ENCODE results near the gene TRIM37. TPM values are rescaled to one million over a fixed set of nuclear protein-coding genes. Genes with fewer than 3 reads are reported as not detected.

Gene TRIM37
- total and polyA plus RNA-seq, 2 donors (not counting 1 experiment from before 2014, with no cell fraction given), result 5.1 to 28.3 TPM

GRCh38 chr17:58997756-58998553 lies 108.7 kb downstream of the TRIM37 start:
- Histone ChIP-seq H3K36me3 (replicated peaks in 1 of 2; ENCODE audit: control extremely low read depth in 1 of 2, control insufficient read depth in 1 of 2, extremely low read depth in 1 of 2, insufficient read depth in 2 of 2, low read length in 1 of 2) (peaks cover 0 to 5% of the 10 kb centered on the region in 2 experiments), H3K9ac (ENCODE audit: low read length) (no peak overlapping the region), H3K4me3 (ENCODE audit: control extremely low read depth in 1 of 5, extremely low read depth in 1 of 5, insufficient read depth in 1 of 5, low read depth in 2 of 5, low read length in 4 of 5) (no peak overlapping the region), H4K20me1 (ENCODE audit: control insufficient read depth, insufficient read depth, low read length, poor library complexity, severe bottlenecking) (no peaks in the 10 kb centered on the region), H3K4me1 (ENCODE audit: control insufficient read depth in 2 of 2, insufficient read depth in 2 of 2, low read length in 2 of 2) (peaks cover 16 to 23% of the 10 kb centered on the region in 2 donors), H2AFZ (ENCODE audit: insufficient read depth, low read depth, low read length, poor library complexity, severe bottlenecking) (no peak overlapping the region), H3K27me3 (replicated peaks in 1 of 4; ENCODE audit: control extremely low read depth in 1 of 4, control insufficient read depth in 3 of 4, insufficient read depth in 4 of 4, low read length in 3 of 4) (no peaks in the 10 kb centered on the region), H3K9me3 (ENCODE audit: control extremely low read depth in 1 of 3, control insufficient read depth in 2 of 3, insufficient read depth in 1 of 3, low read length in 2 of 3) (no peaks in the 10 kb centered on the region), H3K27ac (ENCODE audit: low read length in 2 of 2) (no peak overlapping the region), H3K79me2 (ENCODE audit: control insufficient read depth, insufficient read depth, low read length) (no peaks in the 10 kb centered on the region), H3K4me2 (replicated peaks; ENCODE audit: low read depth, low read length, poor library complexity, severe bottlenecking) (no peak overlapping the region)
- ChIA-PET CTCF (interaction anchor here (1.1 to 1.4 kb wide), 3 partner anchors 286 to 409 kb away, joined by 3 to 6 read pairs (median 4); no protein-coding TSS in a partner anchor), POLR2A (interaction anchor here (0.6 kb wide), 1 partner anchor 423 kb away, joined by 6 read pairs; no protein-coding TSS in a partner anchor)
- Mint-ChIP-seq H3K27ac (no peak overlapping the region), H3K9me3 (ENCODE audit: insufficient read depth) (no peaks in the 10 kb centered on the region), H3K27me3 (no peaks in the 10 kb centered on the region), H3K4me1 (peaks cover 34% of the 10 kb centered on the region), H3K4me3 (no peak overlapping the region)
- no peak for DNase-seq
- intact Hi-C loops (cut with micrococcal nuclease), result no loop called here
- TF ChIP-seq EZH2 (IDR thresholded peaks at IDR 0.05; ENCODE audit: borderline replicate concordance, insufficient read depth, low read depth, low read length, poor library complexity, severe bottlenecking), result no peak
- no peak for TF ChIP-seq CTCF (IDR thresholded peaks at IDR 0.05)
- ATAC-seq (ENCODE audit: low read depth), result no peak
- WGBS (ENCODE audit: insufficient coverage), result no CpG with 5 or more reads among the region's 7 CpGs

GRCh38 chr17:58996968-58997367 lies 109.7 kb downstream of the TRIM37 start:
- CTCF ChIA-PET, result interaction anchor here (1.3 kb wide), 2 partner anchors 286 to 478 kb away, joined by 3 read pairs; no protein-coding TSS in a partner anchor
- intact Hi-C loops (cut with micrococcal nuclease), result no loop called here
- H3K4me2 ChIP-seq (replicated peaks; ENCODE audit: low read depth, low read length, poor library complexity, severe bottlenecking), result no peak overlapping the region

More at GRCh38 chr17:58996968-58997367, 109.7 kb downstream of the TRIM37 start:
- H3K4me1 ChIP-seq (ENCODE audit: control insufficient read depth in 2 of 2, insufficient read depth in 2 of 2, low read length in 2 of 2), result peaks cover 12 to 19% of the 10 kb centered on the region in 2 donors
- Mint-ChIP-seq H3K27ac (no peak overlapping the region), H3K4me3 (no peak overlapping the region), H3K9me3 (ENCODE audit: insufficient read depth) (no peaks in the 10 kb centered on the region), H3K4me1 (peaks cover 30% of the 10 kb centered on the region), H3K27me3 (no peaks in the 10 kb centered on the region)
- TF ChIP-seq EZH2 (IDR thresholded peaks at IDR 0.05; ENCODE audit: borderline replicate concordance, insufficient read depth, low read depth, low read length, poor library complexity, severe bottlenecking) (no peak), CTCF (IDR thresholded peaks at IDR 0.05) (no peak)
- H2AFZ ChIP-seq (ENCODE audit: insufficient read depth, low read depth, low read length, poor library complexity, severe bottlenecking), result no peak overlapping the region
- H3K9me3 ChIP-seq (ENCODE audit: control extremely low read depth in 1 of 3, control insufficient read depth in 2 of 3, insufficient read depth in 1 of 3, low read length in 2 of 3), result no peaks in the 10 kb centered on the region
- peaks cover 0 to 5% of the 10 kb centered on the region in 2 experiments for H3K36me3 ChIP-seq (replicated peaks in 1 of 2; ENCODE audit: control extremely low read depth in 1 of 2, control insufficient read depth in 1 of 2, extremely low read depth in 1 of 2, insufficient read depth in 2 of 2, low read length in 1 of 2)
- no peaks in the 10 kb centered on the region for H3K79me2 ChIP-seq (ENCODE audit: control insufficient read depth, insufficient read depth, low read length)
- ATAC-seq (ENCODE audit: low read depth), result no peak
- POLR2A ChIA-PET, result no interaction called here
- no peak for DNase-seq
- H3K27me3 ChIP-seq (replicated peaks in 1 of 4; ENCODE audit: control extremely low read depth in 1 of 4, control insufficient read depth in 3 of 4, insufficient read depth in 4 of 4, low read length in 3 of 4), result no peaks in the 10 kb centered on the region
- H3K27ac ChIP-seq (ENCODE audit: low read length in 2 of 2), result no peak overlapping the region
- H4K20me1 ChIP-seq (ENCODE audit: control insufficient read depth, insufficient read depth, low read length, poor library complexity, severe bottlenecking), result no peaks in the 10 kb centered on the region
- H3K4me3 ChIP-seq (ENCODE audit: control extremely low read depth in 1 of 5, extremely low read depth in 1 of 5, insufficient read depth in 1 of 5, low read depth in 2 of 5, low read length in 4 of 5), result no peak overlapping the region
- no peak overlapping the region for H3K9ac ChIP-seq (ENCODE audit: low read length)
- 90% methylated on average over 3 of the region's 4 CpGs for WGBS (ENCODE audit: insufficient coverage)

Measured in B cell (primary cell).